Frontal cortex (tissue), 4 donors: ENCODE data around the gene OR6K3. TPM values are rescaled to one million over a fixed set of nuclear protein-coding genes. Genes with fewer than 3 reads are reported as not detected.
"Not testable (repeated sequence)": the region's sequence is repeated elsewhere in the genome, so short reads cannot be mapped to it uniquely, and the experiment has no call there.

Experiments used
- DNase-seq, 2 donors: peaks; one replicate each; pipeline ENCODE4 v3.0.0; 2012; ENCODE audit warnings: low spot score in 2 of 2
- FAIRE-seq: peaks from 2 replicates; lab custom pipeline; 2012; peaks lifted over from hg19 to GRCh38; lab: Jason Lieb, UNC
- total RNA-seq: library from RNA; depleted of rRNA; stranded (reverse); fragments of >200 nt; gene quantifications from one replicate; pipeline ENCODE4 v1.2.3, GENCODE V29; 2014
- donor health status: control.
- donor health status: control.
- donor health status: control.

OR6K3 gene
- total RNA-seq, 1 donor from 2014 or later: not detected

GRCh38 chr1:158689110-158689509, 31.4 kb downstream of the OR6K3 start:
- no peak for FAIRE-seq
- no peak for DNase-seq

- FAIRE-seq, DNase-seq: not testable (repeated sequence)
Measured at GRCh38 chr1:158688343-158688742, 32.2 kb downstream of the OR6K3 start.

GRCh38 chr1:158687037-158687436, 33.5 kb downstream of the OR6K3 start:
- FAIRE-seq: no peak
- DNase-seq: no peak

GRCh38 chr1:158686111-158687009, 34.2 kb downstream of the OR6K3 start, which contains the start of gene SPTA1:
Gene SPTA1, minus strand, starts transcription at chr1:158686715. Its CDS starts 198 bp downstream, at chr1:158686517.
- no peak for FAIRE-seq
- no peak for DNase-seq

GRCh38 chr1:158685085-158685484, 35.4 kb downstream of the OR6K3 start:
- no peak for FAIRE-seq
- no peak for DNase-seq

- FAIRE-seq: no peak
Measured at GRCh38 chr1:158681606-158682005, 38.9 kb downstream of the OR6K3 start.

GRCh38 chr1:158679289-158679688, 41.2 kb downstream of the OR6K3 start:
- FAIRE-seq (no peak), DNase-seq (no peak)

More at GRCh38 chr1:158681606-158682005, 38.9 kb downstream of the OR6K3 start:
- DNase-seq: no peak

- FAIRE-seq (no peak), DNase-seq (no peak)
Measured at GRCh38 chr1:158675563-158676323, 44.8 kb downstream of the OR6K3 start.

- DNase-seq: no peak
- FAIRE-seq: no peak
Measured at GRCh38 chr1:158674302-158674701, 46.2 kb downstream of the OR6K3 start.

Other genes with a start within 250 kb of the OR6K3 start
- gene OR10R2, start 248.5 kb downstream of the OR6K3 start, total RNA-seq: not detected
- not detected for gene OR6Y1, start 166.3 kb downstream of the OR6K3 start, total RNA-seq
- gene OR6P1, start 150.1 kb downstream of the OR6K3 start, total RNA-seq: not detected
- gene OR10X1, start 140.8 kb downstream of the OR6K3 start, total RNA-seq: not detected
- not detected for gene OR10Z1, start 115.5 kb downstream of the OR6K3 start, total RNA-seq
- 0.82 TPM for gene SPTA1, start 34.0 kb downstream of the OR6K3 start, total RNA-seq
- not detected for gene OR6K2, start 20.1 kb downstream of the OR6K3 start, total RNA-seq
- not detected for gene OR6K6, start 34.0 kb upstream of the OR6K3 start, total RNA-seq
- gene OR6N1, start 51.5 kb upstream of the OR6K3 start, total RNA-seq: not detected
- not detected for gene OR6N2, start 60.5 kb upstream of the OR6K3 start, total RNA-seq
- 2.0 TPM for gene MNDA, start 110.6 kb upstream of the OR6K3 start, total RNA-seq
- not detected for gene PYHIN1, start 210.8 kb upstream of the OR6K3 start, total RNA-seq